OCI-LY1 (cell line): Measurements from ENCODE around the gene LMTK2.
A peak's percentile ranks its signal among the peaks of the same experiment; 100 is the strongest.

ENCODE experiments used
- EZH2 ChIP-seq: fragments of 200-600 bp; sonication (generic), shearing (Covaris generic); IDR thresholded peaks from 2 replicates; pipeline ENCODE4 v1.8.0; 2017; ENCODE audit warnings: borderline replicate concordance, mixed run types, mild to moderate bottlenecking, antibody characterized with exemption, low read length, moderate library complexity, mixed read lengths
- TF ChIP-seq, protein P1 (sequence below): fragments of 200-600 bp; sonication (generic), shearing (Covaris generic); IDR thresholded peaks from 2 replicates; pipeline ENCODE4 v1.5.1; 2017; ENCODE audit warnings: mild to moderate bottlenecking, antibody characterized with exemption, low read length, moderate library complexity, mixed read lengths

DNA sequence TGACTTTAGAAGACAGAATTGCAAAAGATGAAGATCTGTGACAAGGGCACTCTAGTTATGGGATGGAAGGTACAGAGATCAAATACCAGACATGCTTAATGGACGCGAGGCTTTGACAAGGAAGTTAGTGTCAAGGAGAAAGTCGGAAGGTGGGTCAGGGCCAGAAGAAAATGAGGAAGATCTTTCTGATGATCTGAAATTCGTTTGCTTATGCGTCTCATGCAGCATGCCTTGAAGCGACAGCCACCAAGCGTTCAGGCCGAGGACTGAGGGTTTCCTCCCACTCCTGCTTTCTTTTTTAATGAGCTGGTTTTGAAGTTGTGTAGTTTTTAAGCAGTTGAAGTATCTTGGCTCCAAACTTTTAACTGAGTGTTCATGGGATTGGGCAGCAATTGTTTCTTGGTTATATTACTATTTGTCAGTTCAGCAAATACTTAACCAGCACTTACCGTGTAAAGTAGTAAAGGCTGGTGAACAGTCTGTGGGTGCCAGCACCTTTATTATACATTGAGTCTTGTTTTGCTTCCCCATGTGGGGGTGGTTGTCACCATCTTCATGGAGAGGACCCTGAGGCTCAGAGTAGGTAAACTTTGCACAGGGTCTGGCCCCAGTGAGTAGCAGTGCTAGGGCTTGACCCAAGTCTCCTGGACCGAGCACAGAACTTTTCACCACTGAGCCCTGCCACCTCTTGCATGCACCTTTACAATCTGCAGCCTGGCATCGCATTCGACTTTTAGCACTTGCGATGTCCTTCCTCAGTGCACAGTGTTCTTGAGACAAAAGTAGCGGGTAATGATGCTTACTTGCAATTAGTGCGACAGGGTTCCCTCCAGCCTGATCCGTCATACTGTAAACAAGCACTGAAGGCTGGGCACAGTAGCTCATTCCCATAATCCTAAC, 90.3 kb downstream of the LMTK2 start:
- TF ChIP-seq, protein P1, sequence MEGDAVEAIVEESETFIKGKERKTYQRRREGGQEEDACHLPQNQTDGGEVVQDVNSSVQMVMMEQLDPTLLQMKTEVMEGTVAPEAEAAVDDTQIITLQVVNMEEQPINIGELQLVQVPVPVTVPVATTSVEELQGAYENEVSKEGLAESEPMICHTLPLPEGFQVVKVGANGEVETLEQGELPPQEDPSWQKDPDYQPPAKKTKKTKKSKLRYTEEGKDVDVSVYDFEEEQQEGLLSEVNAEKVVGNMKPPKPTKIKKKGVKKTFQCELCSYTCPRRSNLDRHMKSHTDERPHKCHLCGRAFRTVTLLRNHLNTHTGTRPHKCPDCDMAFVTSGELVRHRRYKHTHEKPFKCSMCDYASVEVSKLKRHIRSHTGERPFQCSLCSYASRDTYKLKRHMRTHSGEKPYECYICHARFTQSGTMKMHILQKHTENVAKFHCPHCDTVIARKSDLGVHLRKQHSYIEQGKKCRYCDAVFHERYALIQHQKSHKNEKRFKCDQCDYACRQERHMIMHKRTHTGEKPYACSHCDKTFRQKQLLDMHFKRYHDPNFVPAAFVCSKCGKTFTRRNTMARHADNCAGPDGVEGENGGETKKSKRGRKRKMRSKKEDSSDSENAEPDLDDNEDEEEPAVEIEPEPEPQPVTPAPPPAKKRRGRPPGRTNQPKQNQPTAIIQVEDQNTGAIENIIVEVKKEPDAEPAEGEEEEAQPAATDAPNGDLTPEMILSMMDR = peak; percentile 33
- TF ChIP-seq EZH2 = no peak
